Left renal cortex interstitium (tissue), 4 donors: ENCODE results near the gene RNF141. TPM values are rescaled to one million over a fixed set of nuclear protein-coding genes. Genes with fewer than 3 reads are reported as not detected.

Experiments
- DNase-seq, 4 donors: peaks; one replicate each; pipeline ENCODE4 v3.0.0-alpha.2; 2013; ENCODE audit warnings: low read depth in 4 of 4, low spot score in 2 of 4, missing footprints in 1 of 4
- polyA plus RNA-seq, 4 donors: library from polyadenylated mRNA; unstranded; fragments of 120-200 nt; gene quantifications; one replicate each; pipeline ENCODE4 v1.2.1, GENCODE V29; 2013; ENCODE audit not compliant: insufficient read length in 4 of 4

RNF141 gene
- polyA plus RNA-seq, 4 donors, result 34.3 to 49.4 (median 43.1) TPM

DNA sequence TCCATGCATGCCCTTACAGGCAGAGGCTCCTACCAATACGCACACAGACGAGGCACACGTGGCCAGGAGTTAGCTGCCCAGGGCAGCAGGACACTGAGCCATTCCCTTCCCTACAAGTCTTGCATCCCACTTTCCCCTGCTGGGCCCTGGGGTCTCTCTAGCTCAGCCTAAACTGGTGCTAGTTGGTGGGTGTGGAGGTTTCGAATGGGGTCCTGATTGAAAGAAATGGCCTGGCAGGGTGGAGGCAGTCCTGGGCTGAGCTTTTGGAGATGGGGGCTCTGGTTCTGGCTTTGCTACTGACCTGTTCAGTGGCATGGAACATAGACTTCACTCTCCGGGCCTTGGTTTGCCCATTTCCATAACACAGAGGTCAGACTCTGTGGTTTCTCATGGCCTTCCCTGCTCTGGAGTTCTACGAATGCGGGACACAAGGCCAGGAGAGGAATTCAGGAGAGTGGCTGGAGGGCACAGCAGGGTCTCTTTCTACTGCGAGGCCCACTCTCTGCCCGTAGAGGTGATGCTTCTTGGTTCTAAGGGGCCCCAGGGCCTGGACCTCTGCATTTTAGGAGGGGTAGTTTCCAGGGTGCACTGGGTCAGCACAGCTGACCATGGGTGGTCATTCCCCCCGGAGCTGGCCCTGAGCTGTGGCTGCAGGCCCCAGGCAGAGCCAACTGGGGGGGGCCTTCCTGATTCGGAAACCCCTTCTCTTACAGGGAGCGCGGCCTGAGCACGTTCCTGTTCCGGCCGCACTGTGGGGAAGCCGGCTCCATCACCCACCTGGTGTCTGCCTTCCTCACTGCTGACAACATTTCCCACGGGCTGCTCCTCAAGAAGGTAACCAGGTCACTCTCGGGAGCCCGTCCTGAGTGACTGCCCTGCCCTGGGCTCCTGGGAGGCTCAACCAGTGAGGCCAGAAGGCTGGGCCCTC, 40.0 kb downstream of the RNF141 start:
- no peak for DNase-seq

DNA sequence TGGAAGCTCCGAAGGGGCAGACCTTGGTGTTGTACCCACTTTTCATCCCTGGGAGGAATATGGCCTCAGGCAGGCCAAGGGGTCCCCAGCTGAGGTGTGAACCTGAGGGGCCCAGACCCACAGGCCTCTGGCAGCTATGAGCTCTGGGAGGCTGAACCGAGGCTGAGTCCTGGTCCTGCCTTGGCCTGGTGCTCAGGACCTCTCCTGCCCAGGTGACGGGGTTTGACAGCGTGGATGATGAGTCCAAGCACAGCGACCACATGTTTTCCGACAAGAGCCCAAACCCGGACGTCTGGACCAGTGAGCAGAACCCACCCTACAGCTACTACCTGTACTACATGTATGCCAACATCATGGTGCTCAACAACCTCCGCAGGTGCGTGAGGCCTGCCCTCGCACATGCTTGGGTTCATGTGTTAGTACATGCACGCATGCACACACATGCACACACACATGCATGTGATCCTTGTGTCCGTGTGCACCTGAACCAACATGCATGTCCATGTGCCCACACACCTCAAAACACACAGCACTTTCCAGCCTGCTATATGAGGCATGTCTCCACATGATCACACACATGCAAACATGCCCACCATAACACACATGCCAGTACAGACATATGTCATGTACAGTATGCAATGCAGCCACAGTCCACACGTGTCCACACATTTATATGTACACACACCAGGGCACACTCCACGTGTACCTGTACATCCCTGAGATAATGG, 40.9 kb downstream of the RNF141 start:
- DNase-seq, result no peak

DNA sequence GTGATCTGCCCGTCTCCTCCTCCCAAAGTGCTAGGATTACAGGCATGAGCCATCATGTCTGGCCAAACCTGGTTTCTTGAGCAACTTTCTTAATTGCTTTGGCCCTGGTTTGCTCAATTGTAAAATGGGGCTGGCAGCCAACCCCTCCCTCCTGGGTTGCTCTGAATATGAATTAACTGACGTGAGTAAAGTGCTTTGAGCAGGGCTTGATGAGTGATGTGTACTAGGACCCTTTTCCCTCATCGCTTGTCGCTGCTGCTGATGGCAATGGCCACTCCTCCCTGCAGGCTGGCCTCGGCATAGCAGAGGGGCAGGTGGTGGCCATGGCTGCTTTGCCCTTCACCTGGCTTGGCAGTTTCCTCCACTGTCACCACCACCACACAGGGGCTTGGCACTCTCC, 41.5 kb downstream of the RNF141 start:
- no peak for DNase-seq

DNA sequence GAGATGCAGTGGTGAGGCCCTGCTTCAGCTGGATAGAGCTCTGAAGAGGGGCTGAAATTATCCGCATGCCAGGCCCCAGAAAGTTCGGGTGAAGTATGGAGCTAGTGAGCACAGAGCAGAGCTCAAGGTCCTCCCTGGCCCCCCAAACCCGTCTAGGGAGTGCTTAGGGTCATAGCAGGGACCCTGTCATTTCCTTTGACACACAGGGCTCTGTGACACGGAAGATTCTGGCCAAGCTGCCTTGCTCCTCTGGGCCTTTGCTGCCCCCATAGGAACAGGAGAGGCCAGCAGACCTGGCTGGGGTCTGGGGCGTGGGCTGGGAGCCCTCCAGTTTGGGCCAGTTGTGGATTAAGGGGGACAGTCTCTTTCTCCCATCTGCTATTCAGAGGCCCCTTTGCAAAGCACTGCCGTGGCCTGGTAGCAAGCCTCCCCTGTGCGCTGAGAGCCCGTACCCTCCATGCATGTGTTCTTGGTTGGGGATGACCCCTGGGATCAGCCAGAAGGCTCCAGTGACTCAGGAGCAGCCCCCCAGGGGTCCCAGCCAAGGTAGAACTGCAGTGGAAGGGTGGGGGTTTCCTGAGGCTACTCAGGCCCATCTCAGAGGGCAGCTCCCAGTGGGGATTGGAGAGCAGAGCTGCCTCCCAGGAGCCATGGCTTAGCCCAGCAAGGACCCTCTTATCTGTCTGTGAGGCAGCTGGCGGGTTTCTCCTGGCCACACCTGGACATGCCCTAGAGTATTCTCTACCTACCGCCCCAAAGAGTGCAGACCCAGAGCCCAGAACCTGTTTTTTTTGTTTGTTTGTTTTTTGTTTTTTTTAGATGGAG, 42.3 kb downstream of the RNF141 start:
- no peak for DNase-seq

DNA sequence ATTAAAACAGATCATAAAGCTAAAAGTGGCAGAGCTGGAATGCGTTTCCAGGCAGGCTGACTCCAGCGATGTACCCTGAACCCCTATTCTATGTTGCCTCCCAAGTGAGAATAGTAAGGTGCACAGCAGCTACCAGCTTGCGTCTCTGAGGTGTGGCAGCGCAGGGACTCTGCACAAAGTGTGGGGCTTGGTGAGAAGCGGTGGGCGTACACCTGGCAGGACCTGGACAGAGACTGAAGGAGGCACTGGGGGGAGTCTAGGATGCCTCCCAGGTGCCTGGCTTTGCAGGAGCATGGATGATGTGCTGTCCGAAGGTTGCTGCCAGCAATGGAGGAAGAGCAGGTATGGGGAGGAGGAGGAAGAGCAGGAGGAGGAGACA, 43.0 kb downstream of the RNF141 start:
- no peak for DNase-seq

DNA sequence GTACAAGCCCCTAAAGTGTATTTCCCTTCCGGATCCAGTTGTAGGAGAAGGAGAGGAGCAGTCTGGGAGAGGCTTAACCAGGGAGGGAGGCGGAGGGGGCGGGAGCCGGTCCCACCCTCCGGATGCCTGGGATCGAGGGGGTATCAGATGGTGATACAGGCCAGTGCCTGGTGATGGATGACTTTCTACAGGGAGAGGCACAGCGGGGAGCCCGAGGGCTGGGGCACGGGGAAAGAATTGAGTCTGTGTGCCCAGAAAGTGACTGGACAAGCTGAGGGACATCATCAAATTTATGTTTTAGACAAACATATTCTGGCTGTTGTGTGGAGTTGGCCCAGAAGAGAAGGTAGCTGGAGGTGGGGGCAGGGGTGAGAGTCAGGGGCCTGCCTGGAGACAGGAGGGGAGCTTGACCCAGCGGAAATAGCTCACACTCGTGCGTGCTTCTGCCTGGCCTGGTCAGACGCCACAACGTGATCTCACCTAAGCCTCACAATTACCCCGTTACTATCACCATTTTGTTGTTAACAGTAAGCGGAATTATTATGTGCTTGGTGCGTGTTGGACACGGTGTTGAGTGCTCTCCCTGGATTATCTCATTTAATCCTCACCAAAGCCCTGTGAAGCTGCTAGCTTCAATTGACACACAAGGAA, 43.5 kb downstream of the RNF141 start:
- no peak for DNase-seq

DNA sequence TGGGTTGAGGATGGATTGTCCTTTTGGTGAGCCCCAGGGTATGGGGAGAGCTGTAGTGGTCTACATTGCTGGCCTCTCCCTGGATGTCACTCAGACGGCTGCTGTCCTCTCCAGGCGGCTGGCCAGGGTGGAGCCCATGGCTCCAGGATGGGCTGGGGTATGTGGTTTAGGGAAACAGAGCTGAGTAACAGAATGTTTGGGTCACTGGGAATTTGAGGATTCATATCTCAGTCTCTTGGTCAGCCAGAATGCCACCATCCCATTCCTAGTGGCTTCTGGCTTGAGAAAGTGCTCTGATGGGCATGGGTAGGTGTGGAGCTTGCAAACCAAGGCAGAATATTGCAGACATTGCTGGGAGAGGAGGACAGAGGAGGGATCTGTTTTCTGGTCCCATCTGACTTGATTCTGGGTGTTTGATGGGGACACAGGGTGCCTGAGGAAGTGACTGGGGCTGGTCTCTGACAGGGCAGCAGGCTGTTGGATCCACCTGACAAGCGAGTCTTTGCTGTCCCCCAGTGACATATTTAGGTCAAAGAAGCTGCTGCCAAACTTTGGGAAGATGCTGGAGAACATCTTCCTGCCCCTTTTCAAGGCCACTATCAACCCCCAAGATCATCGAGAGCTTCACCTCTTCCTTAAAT, 44.6 kb downstream of the RNF141 start:
- no peak for DNase-seq

DNA sequence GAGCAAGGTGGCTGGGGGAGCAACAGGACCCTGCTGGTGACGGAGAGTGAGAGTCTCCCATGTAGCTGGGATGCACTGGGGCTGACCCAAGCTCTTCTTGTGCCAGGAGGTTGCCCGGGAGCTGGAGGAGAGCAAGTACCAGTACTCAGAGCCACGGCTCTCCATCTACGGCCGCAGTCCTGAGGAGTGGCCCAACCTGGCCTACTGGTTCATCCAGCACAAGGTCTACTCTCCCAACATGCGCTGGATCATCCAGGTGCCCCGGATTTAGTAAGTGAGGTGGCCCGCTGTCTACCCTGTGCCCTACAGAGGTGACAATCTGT, 45.6 kb downstream of the RNF141 start:
- DNase-seq, result no peak

DNA sequence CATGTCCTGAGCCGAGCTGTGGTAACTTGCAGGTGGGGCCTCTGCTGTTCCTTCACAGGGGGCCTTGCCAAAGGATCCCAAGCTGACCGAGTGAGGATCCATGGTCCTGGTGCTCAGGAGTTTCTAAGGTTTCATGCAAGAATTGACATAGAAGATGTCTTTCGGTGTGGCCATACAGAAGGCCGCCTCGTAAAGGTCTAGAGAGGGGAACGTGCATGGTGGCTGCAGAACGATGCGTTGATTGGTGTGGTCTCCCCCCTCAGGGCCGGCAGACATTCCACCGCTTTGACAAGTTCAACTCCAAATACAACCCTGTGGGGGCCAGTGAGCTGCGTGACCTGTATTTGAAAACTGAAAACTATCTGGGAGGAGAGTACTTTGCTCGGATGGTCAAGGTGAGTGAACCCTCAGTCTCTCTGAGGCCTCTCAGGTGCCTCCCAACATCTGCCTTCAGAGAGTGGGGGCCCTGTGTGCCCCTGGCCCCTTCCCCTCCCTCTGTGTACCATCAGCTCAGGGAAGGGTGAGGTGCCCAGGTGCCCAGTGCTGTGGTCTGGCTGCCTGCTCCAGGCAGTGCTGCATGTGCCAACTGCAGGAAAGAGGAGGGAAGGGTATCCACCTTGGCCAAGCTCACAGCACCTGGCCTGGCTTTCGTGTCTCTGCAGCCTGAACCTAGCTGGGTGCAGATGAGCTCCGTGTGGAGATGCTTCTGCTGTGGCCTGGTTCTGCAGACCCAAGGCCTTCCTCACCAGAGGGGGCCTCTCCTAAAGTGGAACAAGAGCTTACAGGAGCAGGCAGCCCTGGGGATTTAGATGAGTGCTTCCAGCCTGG, 46.1 kb downstream of the RNF141 start:
- no peak for DNase-seq

DNA sequence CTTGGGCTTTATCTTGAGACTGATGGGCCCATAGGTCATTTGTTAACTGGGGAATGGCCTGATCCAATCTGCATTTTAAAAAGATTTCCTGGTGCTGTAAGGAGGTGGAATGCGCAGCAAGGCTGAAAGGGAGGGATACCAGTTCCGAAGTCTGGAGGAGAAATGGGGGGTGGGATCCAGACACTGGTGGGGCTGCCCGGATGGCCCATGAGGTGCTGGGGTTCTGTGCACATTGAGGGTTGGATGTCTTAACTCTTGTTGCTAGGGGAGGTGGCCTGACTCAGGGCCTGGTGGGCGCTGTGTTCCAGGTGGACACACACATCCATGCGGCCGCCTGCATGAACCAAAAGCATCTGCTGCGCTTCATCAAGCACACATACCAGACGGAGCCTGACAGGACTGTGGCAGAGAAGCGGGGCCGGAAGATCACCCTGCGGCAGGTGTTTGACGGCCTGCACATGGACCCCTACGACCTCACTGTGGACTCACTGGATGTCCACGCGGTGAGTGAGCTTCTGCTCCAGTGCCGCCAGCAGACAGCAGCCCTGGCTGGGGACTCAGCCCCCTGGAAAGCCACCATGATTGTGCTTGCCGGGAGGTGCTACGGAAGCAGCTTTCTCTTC, 47.8 kb downstream of the RNF141 start:
- no peak for DNase-seq

DNA sequence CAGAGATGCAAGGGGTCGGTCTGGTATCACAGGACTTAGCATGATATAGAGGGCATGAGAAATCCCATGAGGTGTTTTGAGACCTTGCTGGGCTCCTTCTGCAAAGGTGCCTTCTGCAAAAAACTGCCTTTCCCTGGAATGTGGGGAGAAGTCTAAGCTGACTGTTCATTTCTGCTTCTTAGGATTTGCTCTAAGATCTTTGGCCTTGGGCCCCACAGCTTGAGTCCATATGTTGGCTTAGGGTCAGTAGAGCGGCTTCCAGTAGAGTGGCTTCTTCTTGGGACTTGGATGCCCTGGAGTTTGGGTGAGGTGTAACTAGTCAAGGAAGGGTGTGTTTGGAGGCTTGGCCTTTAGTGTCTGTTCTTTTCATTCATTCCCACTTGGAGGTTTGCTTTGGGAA, 48.9 kb downstream of the RNF141 start:
- DNase-seq, result no peak

DNA sequence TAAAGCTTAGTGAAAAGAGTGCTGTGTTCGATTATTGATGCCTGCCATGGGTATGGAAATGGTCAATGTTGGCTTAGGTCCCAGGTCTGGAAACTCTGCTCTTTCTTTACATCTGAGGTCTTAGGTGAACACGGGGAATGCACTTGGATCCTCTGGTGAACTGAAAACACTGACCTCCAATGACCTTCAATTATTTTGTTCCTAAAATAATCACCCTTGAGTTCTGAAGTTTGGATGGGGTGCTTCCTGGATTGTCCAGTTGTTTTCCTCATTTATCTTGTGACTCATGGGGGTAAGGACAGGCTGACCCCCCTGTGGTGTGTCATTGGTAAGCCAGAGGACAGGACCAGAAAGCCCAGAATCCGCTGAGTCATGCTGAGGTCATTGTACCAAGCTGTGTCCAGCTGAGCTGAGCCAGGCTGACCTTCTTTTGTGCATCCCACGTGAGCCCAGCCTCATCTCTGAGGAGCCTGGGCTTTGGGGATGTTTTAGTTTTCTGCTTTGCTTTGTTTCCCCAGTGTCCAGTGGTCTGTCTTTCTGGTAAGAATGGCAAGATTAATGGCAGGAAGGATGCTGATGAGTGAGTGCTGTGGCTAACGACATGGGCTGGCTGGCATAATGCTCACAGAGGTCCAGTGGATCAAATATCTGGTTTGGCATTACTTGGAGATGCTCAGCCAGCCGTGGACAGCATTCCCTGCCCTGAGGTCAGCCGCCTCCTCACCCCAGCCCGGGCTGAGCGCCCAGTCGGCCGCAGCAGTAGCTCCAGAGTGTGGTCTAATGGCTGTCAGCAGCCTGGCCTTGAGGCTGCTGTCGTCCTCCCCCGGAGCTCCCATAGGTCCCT, 50.4 kb downstream of the RNF141 start:
- peak in 3 of 4 donors; percentile 11 to 41 (median 28) for DNase-seq

DNA sequence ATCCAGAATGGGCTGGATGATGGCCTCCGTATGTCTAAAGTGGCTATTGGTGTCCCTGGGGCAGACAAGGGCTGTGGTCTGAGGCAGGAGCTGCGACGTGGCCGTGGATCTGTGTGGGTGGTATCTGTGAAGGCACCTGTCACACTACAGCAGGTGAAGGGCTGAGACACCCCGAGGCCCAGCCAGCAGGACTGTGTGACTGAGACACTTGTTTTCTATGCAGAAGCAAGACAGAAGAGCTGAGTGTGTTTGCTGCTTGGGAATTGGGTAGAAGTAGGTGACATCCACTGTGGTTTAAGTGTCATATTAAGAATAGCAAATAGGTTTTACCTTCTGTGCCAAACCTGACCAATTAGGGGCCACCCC, 51.0 kb downstream of the RNF141 start:
- no peak for DNase-seq

DNA sequence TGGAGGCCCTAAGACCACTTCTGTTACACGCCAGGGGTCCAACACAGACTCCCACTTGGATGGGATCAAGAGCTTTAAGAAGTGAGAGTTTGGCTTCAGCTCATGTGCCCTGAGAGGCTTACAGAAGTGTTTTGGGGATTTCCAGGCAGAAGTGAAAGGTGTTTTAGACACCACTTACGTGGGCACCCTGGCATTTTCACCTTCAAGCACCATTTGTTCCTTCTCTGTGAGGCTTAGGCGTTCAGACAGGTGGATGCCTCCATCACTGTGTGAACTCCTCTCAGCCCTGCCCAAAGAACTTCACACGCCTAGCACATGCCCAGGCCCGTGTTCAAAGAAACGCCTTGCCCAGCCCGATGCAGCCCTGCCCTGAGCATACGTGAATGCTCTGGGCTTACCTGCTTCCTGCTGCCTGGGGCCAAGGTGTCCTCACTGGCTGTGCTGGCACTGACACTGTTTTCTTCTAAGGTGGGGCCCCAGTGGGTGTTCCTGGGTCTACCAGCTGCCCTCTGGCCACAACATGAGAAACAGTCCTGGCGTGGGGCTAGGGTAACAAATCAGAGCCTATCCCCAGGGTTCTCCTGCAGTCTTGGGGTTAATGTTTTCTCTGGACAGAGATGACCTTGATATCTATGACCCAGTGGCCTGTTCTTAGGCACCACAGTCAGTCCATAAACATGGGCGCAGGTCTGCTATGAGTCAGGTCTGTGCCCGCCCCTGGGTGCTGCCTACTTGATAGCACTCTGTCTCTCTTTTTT, 51.9 kb downstream of the RNF141 start:
- DNase-seq, result no peak

DNA sequence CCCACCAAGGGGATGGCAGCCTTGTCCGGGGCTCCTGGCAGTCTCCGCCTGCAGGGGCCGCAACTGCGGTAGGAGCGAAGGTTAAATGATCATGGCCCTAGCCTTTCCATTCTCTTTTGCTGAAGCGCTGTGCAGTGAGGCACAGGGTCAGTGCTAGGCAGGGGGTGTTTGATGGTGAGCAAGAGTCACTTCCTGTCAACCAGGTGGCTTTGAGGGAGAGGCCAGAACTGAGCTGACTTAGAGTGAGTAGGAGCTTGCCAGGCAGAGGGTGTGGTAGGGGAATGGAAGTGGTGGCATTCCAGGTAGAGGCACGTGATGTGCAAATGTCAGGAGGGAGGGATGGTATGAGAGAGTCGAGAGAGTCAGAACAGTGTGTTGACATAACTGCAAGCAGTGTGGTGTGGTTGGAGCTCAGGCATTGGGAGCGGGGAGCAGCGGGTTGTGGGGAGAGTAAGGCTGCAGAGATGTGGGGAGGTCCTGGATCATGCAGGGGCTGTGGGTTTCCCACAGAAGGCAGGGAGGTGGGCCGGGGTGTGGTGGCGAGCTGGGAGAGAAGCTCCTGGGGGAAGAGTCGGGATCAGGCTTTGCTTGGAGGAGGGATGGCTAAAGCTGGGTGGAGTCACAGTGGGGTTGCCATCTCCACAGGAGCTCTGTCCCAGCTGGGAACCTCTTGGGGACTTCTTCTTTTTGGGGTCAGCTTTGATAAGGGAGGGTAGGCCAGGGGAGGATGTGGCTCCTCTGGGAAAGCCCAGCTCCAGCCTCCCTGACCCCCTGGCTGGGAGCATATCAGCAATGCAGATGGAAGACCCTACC, 52.7 kb downstream of the RNF141 start:
- DNase-seq, result no peak

DNA sequence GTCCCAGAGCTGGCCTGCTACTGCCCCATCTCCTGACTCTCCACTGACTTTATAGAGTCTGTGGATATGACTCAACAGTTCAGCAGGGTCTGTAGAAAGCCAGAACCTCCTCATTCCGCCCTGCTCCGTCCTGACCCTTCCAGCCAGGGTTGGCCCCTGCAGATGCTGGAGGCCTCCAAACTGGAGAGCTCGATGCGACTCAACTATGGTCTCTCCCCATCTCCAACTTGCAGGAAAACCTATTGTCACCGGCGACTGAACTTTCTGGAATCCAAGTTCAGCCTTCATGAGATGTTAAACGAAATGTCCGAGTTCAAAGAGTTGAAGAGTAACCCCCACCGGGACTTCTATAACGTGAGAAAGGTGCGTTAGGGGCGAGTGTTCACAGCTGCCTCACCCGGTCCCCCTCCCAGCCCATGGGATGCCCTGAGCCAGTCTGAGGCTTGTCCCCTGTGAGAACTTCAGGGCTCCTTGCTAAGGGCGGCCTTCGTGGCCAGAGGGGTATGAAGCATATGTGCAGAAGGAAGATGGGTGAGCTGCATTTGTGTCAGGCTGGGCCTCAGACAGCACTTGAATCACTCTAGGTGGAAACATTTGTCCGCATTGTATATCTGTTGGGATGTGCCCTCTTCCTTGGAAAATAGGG, 53.9 kb downstream of the RNF141 start:
- DNase-seq, result no peak
